Islet precursor cell (in vitro differentiated cells): ENCODE data around the gene CPA3.

Experiments
- DNase-seq: peaks from one replicate; pipeline ENCODE4 v3.0.0-alpha.2; 2018

Gene CPA3

GRCh38 chr3:148865049-148865448 lies at the start of gene CPA3:
Gene CPA3 (plus strand): TSS chr3:148865296. CDS start chr3:148865308, 12 bp downstream.
- DNase-seq: no peak

GRCh38 chr3:148815316-148816110 lies 49.6 kb upstream of the CPA3 start:
- DNase-seq: no peak

- DNase-seq: no peak
Measured at GRCh38 chr3:148816427-148816826, 48.7 kb upstream of the CPA3 start.

GRCh38 chr3:148816981-148817525 lies 48.0 kb upstream of the CPA3 start:
- no peak for DNase-seq

- DNase-seq: no peak
Measured at GRCh38 chr3:148820361-148821245, 44.5 kb upstream of the CPA3 start.

GRCh38 chr3:148823026-148823425 lies 42.1 kb upstream of the CPA3 start:
- no peak for DNase-seq

- DNase-seq: no peak
Measured at GRCh38 chr3:148825476-148825875, 39.6 kb upstream of the CPA3 start.

GRCh38 chr3:148827585-148827984 lies 37.5 kb upstream of the CPA3 start, which contains the start of gene CPB1:
Gene CPB1 (plus strand): TSS chr3:148827811. CDS start chr3:148827824, 13 bp downstream.
- DNase-seq: no peak

- no peak for DNase-seq
Measured at GRCh38 chr3:148828136-148828690, 36.9 kb upstream of the CPA3 start.

- DNase-seq: no peak
Measured at GRCh38 chr3:148829926-148830325, 35.2 kb upstream of the CPA3 start.

GRCh38 chr3:148833223-148833622 lies 31.9 kb upstream of the CPA3 start:
- DNase-seq: no peak

GRCh38 chr3:148839805-148840204 lies 25.3 kb upstream of the CPA3 start:
- no peak for DNase-seq

GRCh38 chr3:148840451-148840850 lies 24.6 kb upstream of the CPA3 start:
- DNase-seq: no peak

GRCh38 chr3:148845756-148846395 lies 19.2 kb upstream of the CPA3 start:
- no peak for DNase-seq

GRCh38 chr3:148847351-148847750 lies 17.7 kb upstream of the CPA3 start:
- no peak for DNase-seq

GRCh38 chr3:148848410-148848809 lies 16.7 kb upstream of the CPA3 start:
- DNase-seq: no peak

- DNase-seq: no peak
Measured at GRCh38 chr3:148852271-148852992, 12.7 kb upstream of the CPA3 start.

- no peak for DNase-seq
Measured at GRCh38 chr3:148853076-148853475, 12.0 kb upstream of the CPA3 start.

- DNase-seq: no peak
Measured at GRCh38 chr3:148854061-148854460, 11.0 kb upstream of the CPA3 start.

- no peak for DNase-seq
Measured at GRCh38 chr3:148856384-148856783, 8.7 kb upstream of the CPA3 start.

GRCh38 chr3:148857316-148857715 lies 7.8 kb upstream of the CPA3 start:
- no peak for DNase-seq

- no peak for DNase-seq
Measured at GRCh38 chr3:148861277-148861869, 3.7 kb upstream of the CPA3 start.
